Ascending aorta (tissue), 2 donors: ENCODE results near the gene COL13A1. TPM values are rescaled to one million over a fixed set of nuclear protein-coding genes. Genes with fewer than 3 reads are reported as not detected.

ENCODE experiments used
- DNase-seq, 2 donors: peaks; one replicate each; pipeline ENCODE4 v3.0.0-alpha.2; 2019; ENCODE audit warnings: low spot score in 2 of 2
- H3K27ac ChIP-seq, 2 donors: fragments of 200-600 bp; sonication (generic); one replicate each; pipeline ENCODE4 v1.5.1; 2016 to 2017; ENCODE audit warnings: mild to moderate bottlenecking in 1 of 2
- H3K27me3 ChIP-seq: fragments of 200-600 bp; sonication (generic); one replicate; pipeline ENCODE4 v1.5.1; 2017
- H3K36me3 ChIP-seq, 2 donors: fragments of 200-600 bp; sonication (generic); one replicate each; pipeline ENCODE4 v1.5.1; 2016
- H3K4me1 ChIP-seq, 2 donors: fragments of 200-600 bp; sonication (generic); one replicate each; pipeline ENCODE4 v1.5.1; 2016 to 2017; ENCODE audit warnings: mild to moderate bottlenecking in 1 of 2
- H3K4me3 ChIP-seq, 2 donors: fragments of 200-600 bp; sonication (generic); one replicate each; pipeline ENCODE4 v1.5.1; 2016 to 2017; ENCODE audit warnings: mild to moderate bottlenecking in 1 of 2
- H3K9me3 ChIP-seq, 2 donors: fragments of 200-600 bp; sonication (generic); one replicate each; pipeline ENCODE4 v1.5.1; 2016
- CTCF ChIP-seq, 3 experiments: fragments of 200-600 bp in 2 of 3; fragments of 450-650 bp in 1 of 3; sonication (generic) in 2 of 3; IDR thresholded peaks; one replicate each; pipeline ENCODE4 v1.5.1; 2016 to 2019; ENCODE audit warnings: antibody characterized with exemption in 3 of 3, mild to moderate bottlenecking in 1 of 3, moderate library complexity in 1 of 3
- intact Hi-C: fragments of 100-400 bp; cut with DNase I; formaldehyde crosslinking; loops from one replicate; pipeline ENCODE4 v1.15.1; 2023
- total RNA-seq: library from RNA; depleted of rRNA; stranded (reverse); fragments of >200 nt; gene quantifications from one replicate; pipeline ENCODE4 v1.1.0, GENCODE V29; 2016

COL13A1 gene
- total RNA-seq, 1 donor from 2014 or later: 8.0 TPM

GRCh38 chr10:69800109-69800508, 1.6 kb upstream of the COL13A1 start:
- intact Hi-C loops: loop anchor here (1.0 kb wide), 1 partner anchor 104 kb away; no protein-coding TSS in a partner anchor

GRCh38 chr10:69800665-69801064, 1.0 kb upstream of the COL13A1 start:
- no peaks in the 10 kb centered on the region for H3K36me3 ChIP-seq
- H3K4me1 ChIP-seq: peaks cover 0 to 7% of the 10 kb centered on the region in 2 donors
- no peak for DNase-seq
- intact Hi-C loops: loop anchor here (1.0 kb wide), 5 partner anchors 31 to 156 kb away; no protein-coding TSS in a partner anchor
- no peaks in the 10 kb centered on the region for H3K9me3 ChIP-seq
- no peak overlapping the region for H3K27ac ChIP-seq
- H3K4me3 ChIP-seq: no peak overlapping the region
- no peak for TF ChIP-seq CTCF (IDR thresholded peaks at IDR 0.05)
- no peaks in the 10 kb centered on the region for H3K27me3 ChIP-seq

More at GRCh38 chr10:69800109-69800508, 1.6 kb upstream of the COL13A1 start:
- H3K9me3 ChIP-seq: no peaks in the 10 kb centered on the region
- H3K4me1 ChIP-seq: peaks cover 0 to 7% of the 10 kb centered on the region in 2 donors
- peak in 1 of 2 donors; percentile 79 for DNase-seq
- H3K36me3 ChIP-seq: no peaks in the 10 kb centered on the region
- H3K27me3 ChIP-seq: no peaks in the 10 kb centered on the region
- no peak overlapping the region for H3K27ac ChIP-seq
- peak; percentile 51 to 76 (median 65) for TF ChIP-seq CTCF (IDR thresholded peaks at IDR 0.05)
- no peak overlapping the region for H3K4me3 ChIP-seq

- H3K4me1 ChIP-seq: peaks cover 0 to 7% of the 10 kb centered on the region in 2 donors
- TF ChIP-seq CTCF (IDR thresholded peaks at IDR 0.05): peak; percentile 38 to 62 (median 58)
- H3K27ac ChIP-seq: no peak overlapping the region
- intact Hi-C loops: loop anchor here (1.0 kb wide), 4 partner anchors 32 to 157 kb away; no protein-coding TSS in a partner anchor
- no peaks in the 10 kb centered on the region for H3K27me3 ChIP-seq
- no peaks in the 10 kb centered on the region for H3K36me3 ChIP-seq
- H3K9me3 ChIP-seq: no peaks in the 10 kb centered on the region
- peak overlapping the region; percentile 60 to 70 for H3K4me3 ChIP-seq
- DNase-seq: peak in 1 of 2 donors; percentile 83
These were observed 642 bp upstream of the COL13A1 start for GRCh38 chr10:69801094-69801433.

GRCh38 chr10:69802424-69803161, 887 bp downstream of the COL13A1 start:
- DNase-seq: peak in 1 of 2 donors; percentile 71
- Histone ChIP-seq H3K36me3 (no peaks in the 10 kb centered on the region), H3K9me3 (no peaks in the 10 kb centered on the region), H3K4me1 (peaks cover 0 to 7% of the 10 kb centered on the region in 2 donors), H3K27me3 (no peaks in the 10 kb centered on the region), H3K27ac (peak overlapping the region; percentile 16 to 74), H3K4me3 (peak overlapping the region; percentile 60 to 70)
- intact Hi-C loops: loop anchor here (1.0 kb wide), 1 partner anchor 111 kb away; no protein-coding TSS in a partner anchor
- TF ChIP-seq CTCF (IDR thresholded peaks at IDR 0.05): peak in 2 of 3 experiments; percentile 2 to 38

- intact Hi-C loops: no loop called here
- peaks cover 0 to 7% of the 10 kb centered on the region in 2 donors for H3K4me1 ChIP-seq
- no peak overlapping the region for H3K4me3 ChIP-seq
- no peaks in the 10 kb centered on the region for H3K27me3 ChIP-seq
- TF ChIP-seq CTCF (IDR thresholded peaks at IDR 0.05): no peak
- H3K27ac ChIP-seq: peak overlapping the region in 1 of 2 donors; percentile 74
- no peak for DNase-seq
- no peaks in the 10 kb centered on the region for H3K36me3 ChIP-seq
- no peaks in the 10 kb centered on the region for H3K9me3 ChIP-seq
These were observed 2.1 kb downstream of the COL13A1 start for GRCh38 chr10:69803809-69804208.
